Inferior parietal cortex (tissue), 1 donor: Measurements from ENCODE around the gene THBS2.

Source experiments
- DNase-seq: peaks from one replicate; pipeline ENCODE4 v3.0.0-alpha.2; 2016; ENCODE audit errors: extremely low spot score

Gene THBS2

GRCh38 chr6:169230946-169231789 lies 22.5 kb downstream of the THBS2 start:
- DNase-seq, result no peak

GRCh38 chr6:169230322-169230665 lies 23.4 kb downstream of the THBS2 start:
- no peak for DNase-seq

GRCh38 chr6:169229615-169230321 lies 23.9 kb downstream of the THBS2 start:
- peak; percentile 50 for DNase-seq

- no peak for DNase-seq
Measured at GRCh38 chr6:169227116-169227515, 26.5 kb downstream of the THBS2 start.

- no peak for DNase-seq
Measured at GRCh38 chr6:169225887-169226286, 27.8 kb downstream of the THBS2 start.

GRCh38 chr6:169225131-169225576 lies 28.5 kb downstream of the THBS2 start:
- no peak for DNase-seq

- no peak for DNase-seq
Measured at GRCh38 chr6:169224716-169225115, 28.9 kb downstream of the THBS2 start.

GRCh38 chr6:169224185-169224695 lies 29.4 kb downstream of the THBS2 start:
- DNase-seq, result no peak

- no peak for DNase-seq
Measured at GRCh38 chr6:169223006-169223405, 30.6 kb downstream of the THBS2 start.

GRCh38 chr6:169222126-169222525 lies 31.5 kb downstream of the THBS2 start:
- no peak for DNase-seq

GRCh38 chr6:169221264-169221663 lies 32.4 kb downstream of the THBS2 start:
- DNase-seq, result no peak

- no peak for DNase-seq
Measured at GRCh38 chr6:169220068-169220964, 33.3 kb downstream of the THBS2 start.

- DNase-seq, result no peak
Measured at GRCh38 chr6:169217972-169218371, 35.7 kb downstream of the THBS2 start.

GRCh38 chr6:169216830-169217229 lies 36.8 kb downstream of the THBS2 start:
- DNase-seq, result no peak

- no peak for DNase-seq
Measured at GRCh38 chr6:169215201-169215681, 38.4 kb downstream of the THBS2 start.

GRCh38 chr6:169214789-169215188 lies 38.9 kb downstream of the THBS2 start:
- peak; percentile 41 for DNase-seq

- DNase-seq, result no peak
Measured at GRCh38 chr6:169213814-169214520, 39.7 kb downstream of the THBS2 start.

- DNase-seq, result peak; percentile 92
Measured at GRCh38 chr6:169212897-169213813, 40.5 kb downstream of the THBS2 start.

- DNase-seq, result peak; percentile 15
Measured at GRCh38 chr6:169212436-169212835, 41.2 kb downstream of the THBS2 start.

- DNase-seq, result no peak
Measured at GRCh38 chr6:169211881-169212280, 41.8 kb downstream of the THBS2 start.
